GM23338 (cell line): ENCODE measurements around the gene TFDP1. TPM values are rescaled to one million over a fixed set of nuclear protein-coding genes. Genes with fewer than 3 reads are reported as not detected.

Experiments
- ATAC-seq: fragments of 200-7000 bp; cut with Tn5 transposase; 3 replicates; pipeline ENCODE4 v1.9.1; 2020
- DNase-seq: peaks from one replicate; pipeline ENCODE4 v3.0.0-alpha.2; 2015; ENCODE audit warnings: low spot score
- H2AFZ ChIP-seq: fragments of 200-600 bp; sonication (generic); 2 replicates; pipeline ENCODE4 v1.8.0; 2016; ENCODE audit warnings: antibody characterized with exemption, mild to moderate bottlenecking, moderate library complexity
- H3F3A ChIP-seq: fragments of 200-600 bp; sonication (generic); replicated peaks from 2 replicates; pipeline ENCODE4 v1.8.0; 2017; ENCODE audit warnings: antibody characterized with exemption, mixed run types, low read depth
- H3K27ac ChIP-seq: fragments of 200-600 bp; sonication (generic); 2 replicates; pipeline ENCODE4 v1.6.1; 2016; ENCODE audit warnings: low read depth
- H3K27me3 ChIP-seq: fragments of 200-600 bp; sonication (generic); 2 replicates; pipeline ENCODE4 v1.8.0; 2016; ENCODE audit warnings: mild to moderate bottlenecking, mixed run types, moderate library complexity; ENCODE audit not compliant: insufficient read depth
- H3K36me3 ChIP-seq: fragments of 200-600 bp; sonication (generic); 2 replicates; pipeline ENCODE4 v1.8.0; 2016; ENCODE audit warnings: mild to moderate bottlenecking; ENCODE audit not compliant: insufficient read depth
- H3K4me1 ChIP-seq: fragments of 200-600 bp; sonication (generic); 2 replicates; pipeline ENCODE4 v1.8.0; 2016; ENCODE audit warnings: mild to moderate bottlenecking, moderate library complexity; ENCODE audit not compliant: insufficient read depth
- H3K4me2 ChIP-seq: fragments of 200-600 bp; sonication (generic); 2 replicates; pipeline ENCODE4 v1.7.1; 2017; ENCODE audit warnings: mixed run types
- H3K4me3 ChIP-seq: fragments of 200-600 bp; sonication (generic); 2 replicates; pipeline ENCODE4 v1.6.1; 2016; ENCODE audit warnings: mixed run types
- H3K79me2 ChIP-seq: fragments of 200-600 bp; sonication (generic); replicated peaks from 2 replicates; pipeline ENCODE4 v1.8.0; 2017; ENCODE audit warnings: mild to moderate bottlenecking; ENCODE audit not compliant: insufficient read depth
- H3K9me2 ChIP-seq: fragments of 200-600 bp; sonication (generic); 2 replicates; pipeline ENCODE4 v1.8.0; 2017; ENCODE audit not compliant: insufficient read depth
- H4K20me1 ChIP-seq: fragments of 200-600 bp; sonication (generic); replicated peaks from 2 replicates; pipeline ENCODE4 v1.8.0; 2017; ENCODE audit warnings: mild to moderate bottlenecking; ENCODE audit not compliant: insufficient read depth
- H3K27ac Mint-ChIP-seq: 2 replicates; pipeline ENCODE4 v1.8.0; 2020; ENCODE audit warnings: inconsistent platforms, mild to moderate bottlenecking, moderate library complexity, mixed read lengths
- H3K27me3 Mint-ChIP-seq: 3 replicates; pipeline ENCODE4 v1.8.0; 2022; ENCODE audit warnings: low read depth, mild to moderate bottlenecking, moderate library complexity, mixed read lengths, inconsistent platforms; ENCODE audit not compliant: insufficient read depth, poor library complexity
- H3K36me3 Mint-ChIP-seq: 3 replicates; pipeline ENCODE4 v1.8.0; 2021; ENCODE audit warnings: low read depth, mild to moderate bottlenecking, inconsistent platforms, moderate library complexity, mixed read lengths
- H3K4me1 Mint-ChIP-seq: 3 replicates; pipeline ENCODE4 v1.8.0; 2020; ENCODE audit warnings: mild to moderate bottlenecking, inconsistent platforms, mixed read lengths
- H3K4me3 Mint-ChIP-seq: 3 replicates; pipeline ENCODE4 v1.8.0; 2021; ENCODE audit warnings: moderate library complexity, mild to moderate bottlenecking, inconsistent platforms, mixed read lengths
- H3K9me3 Mint-ChIP-seq: 3 replicates; pipeline ENCODE4 v1.8.0; 2020; ENCODE audit warnings: moderate library complexity, mild to moderate bottlenecking, inconsistent platforms, mixed read lengths
- CREB1 ChIP-seq: fragments of 250-450 bp; sonication (Bioruptor Pico); IDR thresholded peaks from 2 replicates; pipeline ENCODE4 v1.5.0; 2020; ENCODE audit warnings: low read depth, mild to moderate bottlenecking, moderate library complexity
- CTCF ChIP-seq, 2 experiments: fragments of 200-600 bp in 1 of 2; sonication (generic) in 1 of 2; conservative IDR thresholded peaks; 2 replicates each; pipeline versions ENCODE4 v1.5.1 to v1.6.1; 2016 to 2017; ENCODE audit warnings: antibody characterized with exemption in 2 of 2, low read depth in 2 of 2, mild to moderate bottlenecking in 2 of 2, moderate library complexity in 1 of 2
- ETS1 ChIP-seq: IDR thresholded peaks from 2 replicates; pipeline ENCODE4 v1.6.1; 2016; ENCODE audit warnings: antibody characterized with exemption
- EZH2 ChIP-seq: fragments of 200-600 bp; sonication (generic); IDR thresholded peaks from one replicate; pipeline ENCODE4 v1.8.0; 2017; ENCODE audit warnings: antibody characterized with exemption, mild to moderate bottlenecking, low read depth; ENCODE audit not compliant: unreplicated experiment
- EZH2phosphoT487 ChIP-seq: fragments of 200-600 bp; sonication (generic); IDR thresholded peaks from one replicate; pipeline ENCODE4 v1.8.1; 2018; ENCODE audit warnings: antibody characterized with exemption; ENCODE audit not compliant: unreplicated experiment
- JUNB ChIP-seq: IDR thresholded peaks from one replicate; pipeline ENCODE4 v1.6.1; 2016; ENCODE audit warnings: antibody characterized with exemption; ENCODE audit not compliant: unreplicated experiment
- NANOG ChIP-seq: IDR thresholded peaks from 2 replicates; pipeline ENCODE4 v1.6.1; 2016; ENCODE audit warnings: antibody characterized with exemption, borderline replicate concordance
- POLR2AphosphoS5 ChIP-seq: IDR thresholded peaks from 2 replicates; pipeline ENCODE4 v1.6.1; 2016; ENCODE audit warnings: antibody characterized with exemption, low read depth
- REST ChIP-seq: IDR thresholded peaks from one replicate; pipeline ENCODE4 v1.6.1; 2018; ENCODE audit warnings: antibody characterized with exemption; ENCODE audit not compliant: unreplicated experiment
- STAT1 ChIP-seq: IDR thresholded peaks from one replicate; pipeline ENCODE4 v1.6.1; 2016; ENCODE audit warnings: antibody characterized with exemption; ENCODE audit not compliant: unreplicated experiment
- ZNF114 ChIP-seq: fragments of 250-450 bp; sonication (Bioruptor Pico); IDR thresholded peaks from 2 replicates; pipeline ENCODE4 v1.5.0; 2020; ENCODE audit warnings: mild to moderate bottlenecking, moderate library complexity
- ZNF331 ChIP-seq: fragments of 250-450 bp; sonication (Bioruptor Pico); IDR thresholded peaks from 2 replicates; pipeline ENCODE4 v1.5.0; 2020; ENCODE audit warnings: low read depth, mild to moderate bottlenecking, moderate library complexity
- ZNF462 ChIP-seq: fragments of 250-450 bp; sonication (Bioruptor Pico); IDR thresholded peaks from 2 replicates; pipeline ENCODE4 v1.5.0; 2020; ENCODE audit warnings: mild to moderate bottlenecking, moderate library complexity
- polyA plus RNA-seq: library from polyadenylated mRNA; unstranded; fragments of >200 nt; fragmentation: Nextera tagmentation; extraction: Ambion mirVana; gene quantifications from 2 replicates; pipeline ENCODE4 v1.2.1, GENCODE V29; 2016
- total RNA-seq: library from RNA; depleted of rRNA; stranded (reverse); fragments of >200 nt; shearing (Covaris generic); gene quantifications from 2 replicates; pipeline ENCODE4 v1.2.3, GENCODE V29; 2014

TFDP1 gene
- total and polyA plus RNA-seq, 2 experiments from 2014 or later: 42.9 to 80.0 TPM

- H3K4me3 ChIP-seq: no peak overlapping the region
- H3F3A ChIP-seq: no peaks in the 10 kb centered on the region
- H3K27ac ChIP-seq: no peak overlapping the region
- Mint-ChIP-seq H3K27ac (no peak overlapping the region), H3K9me3 (no peaks in the 10 kb centered on the region), H3K4me3 (no peak overlapping the region), H3K27me3 (peaks cover 11% of the 10 kb centered on the region), H3K4me1 (peaks cover 17% of the 10 kb centered on the region), H3K36me3 (no peaks in the 10 kb centered on the region; the same call in 2 of the 3 replicates)
- no peaks in the 10 kb centered on the region for H3K9me2 ChIP-seq
- no peak overlapping the region for H3K4me2 ChIP-seq
- no peak for ATAC-seq
- no peaks in the 10 kb centered on the region for H3K4me1 ChIP-seq
- no peak for DNase-seq
- no peaks in the 10 kb centered on the region for H3K27me3 ChIP-seq
- H3K36me3 ChIP-seq: no peaks in the 10 kb centered on the region
- no peaks in the 10 kb centered on the region for H3K79me2 ChIP-seq
- no peak overlapping the region for H2AFZ ChIP-seq
- peaks cover 3% of the 10 kb centered on the region; the same call in 1 of the 2 replicates for H4K20me1 ChIP-seq
- no peak for TF ChIP-seq CREB1
- no peak for TF ChIP-seq REST
- no peak for TF ChIP-seq ETS1
- no peak for TF ChIP-seq STAT1
- no peak for TF ChIP-seq ZNF462 (CRISPR knock-in tag)
- TF ChIP-seq CTCF (conservative IDR thresholded peaks at IDR 0.05; ENCODE audit: low read depth in 2 of 2): no peak
- TF ChIP-seq NANOG: no peak
- no peak for TF ChIP-seq JUNB
- TF ChIP-seq ZNF114 (CRISPR knock-in tag): no peak
- TF ChIP-seq EZH2: no peak
- TF ChIP-seq EZH2phosphoT487: no peak
- TF ChIP-seq POLR2AphosphoS5: no peak
- no peak for TF ChIP-seq ZNF331
Measured at GRCh38 chr13:113558461-113558860, 26.1 kb upstream of the TFDP1 start.
